Testis (tissue), 2 donors: ENCODE data around the gene ABHD4.

Experiments
- CTCF ChIP-seq, 3 experiments: fragments of 450-650 bp in 2 of 3; fragments of 200-600 bp in 1 of 3; sonication (generic) in 1 of 3; IDR thresholded peaks; one replicate each; pipeline ENCODE4 v1.5.1; 2016 to 2019; ENCODE audit warnings: antibody characterized with exemption in 3 of 3, mild to moderate bottlenecking in 2 of 3, moderate library complexity in 1 of 3
- POLR2A ChIP-seq: fragments of 450-650 bp; IDR thresholded peaks from one replicate; pipeline ENCODE4 v1.6.1; 2017; ENCODE audit warnings: antibody characterized with exemption, mild to moderate bottlenecking, moderate library complexity

- TF ChIP-seq CTCF (IDR thresholded peaks at IDR 0.05) = no peak
- no peak for TF ChIP-seq POLR2A
Observed at GRCh38 chr14:22557846-22558220, 40.3 kb upstream of the ABHD4 start.
